ENCODE data around the gene KCNQ1.

KCNQ1 gene

DNA sequence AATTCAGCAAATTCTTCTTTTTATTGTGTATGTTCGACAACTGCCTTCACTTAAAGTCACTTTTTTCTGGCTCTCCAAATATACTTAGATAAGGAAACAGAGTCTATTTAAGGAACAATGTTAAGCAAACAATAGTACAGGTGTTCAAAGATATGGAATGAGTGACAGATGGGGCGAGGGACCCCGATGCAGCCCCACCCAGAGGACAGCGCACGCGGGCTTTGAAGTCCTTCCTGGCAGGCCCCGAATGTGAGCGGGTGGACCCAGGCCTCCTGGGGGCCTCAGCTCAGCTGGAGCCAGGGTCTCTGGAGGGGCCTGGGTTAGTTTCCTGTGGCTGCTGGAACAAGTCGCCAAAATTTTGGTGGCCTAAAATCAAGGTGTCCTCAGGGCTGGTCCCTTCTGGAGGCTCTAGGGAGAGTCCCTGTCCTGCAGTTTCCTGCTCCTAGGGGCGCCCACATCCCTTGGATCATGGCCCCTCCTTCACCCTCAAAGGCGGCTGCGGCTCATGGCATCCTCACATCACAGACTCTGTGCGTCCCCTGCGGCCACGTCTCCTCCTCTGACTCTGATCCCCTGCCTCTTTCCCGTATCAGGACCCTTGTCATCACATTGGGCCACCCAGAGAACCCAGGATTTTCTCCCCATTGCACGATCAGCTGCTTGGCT is 295.6 kb downstream of the KCNQ1 start:
- peak overlapping the region; percentile 61 to 77 for H3K4ac ChIP-seq (ENCODE audit: low read depth in 1 of 2, low read length in 2 of 2)
- H3K14ac ChIP-seq (ENCODE audit: low read length in 2 of 2) = peak overlapping the region in 1 of 2 experiments; percentile 94
- H2BK5ac ChIP-seq (ENCODE audit: low read depth, low read length, poor library complexity, severe bottlenecking) = peak overlapping the region; percentile 37
- H2BK15ac ChIP-seq (ENCODE audit: low read depth, poor library complexity, severe bottlenecking) = no peak overlapping the region
- H3K4me1 ChIP-seq (ENCODE audit: control insufficient read depth, insufficient read depth, low read depth, low read length) = peaks cover 61% of the 10 kb centered on the region
- peak overlapping the region; percentile 36 for H4K91ac ChIP-seq (ENCODE audit: low read length)
- peak overlapping the region; percentile 65 for H3K9ac ChIP-seq (ENCODE audit: low read length)
- H3K4me2 ChIP-seq (ENCODE audit: low read length, poor library complexity, severe bottlenecking) = no peak overlapping the region
- DNase-seq = no peak
- peak overlapping the region; percentile 21 for H2BK120ac ChIP-seq (ENCODE audit: low read depth, low read length)
- peak overlapping the region; percentile 95 for H2AK5ac ChIP-seq (ENCODE audit: low read length, severe bottlenecking)
- H2AFZ ChIP-seq (ENCODE audit: low read depth, low read length) = no peak overlapping the region
- H3K79me1 ChIP-seq (replicated peaks; ENCODE audit: low read length, poor library complexity, severe bottlenecking) = no peaks in the 10 kb centered on the region
- H3K23ac ChIP-seq (ENCODE audit: low read length in 2 of 2) = no peak overlapping the region
- H3K9me3 ChIP-seq (ENCODE audit: control insufficient read depth, low read length) = no peaks in the 10 kb centered on the region
- H3K36me3 ChIP-seq (ENCODE audit: control insufficient read depth in 1 of 2, insufficient read depth in 2 of 2, low read depth in 1 of 2, low read length in 2 of 2) = no peaks in the 10 kb centered on the region
- H3K27me3 ChIP-seq (ENCODE audit: control insufficient read depth in 1 of 2, insufficient read depth in 1 of 2, low read length in 2 of 2) = no peaks in the 10 kb centered on the region
- H3K27ac ChIP-seq (ENCODE audit: low read length, poor library complexity, severe bottlenecking) = peak overlapping the region; percentile 96
- H3K4me3 ChIP-seq (ENCODE audit: insufficient read depth in 1 of 2, low read depth in 1 of 2, low read length in 2 of 2) = no peak overlapping the region
- WGBS = 95% methylated on average over 16 of the region's 17 CpGs
- peak overlapping the region; percentile 69 to 88 for H3K18ac ChIP-seq (ENCODE audit: low read depth in 1 of 2, low read length in 2 of 2)
- H2BK12ac ChIP-seq (ENCODE audit: low read length in 2 of 2) = peak overlapping the region in 1 of 2 experiments; percentile 89
- no peak overlapping the region for H4K8ac ChIP-seq (ENCODE audit: low read length)

DNA sequence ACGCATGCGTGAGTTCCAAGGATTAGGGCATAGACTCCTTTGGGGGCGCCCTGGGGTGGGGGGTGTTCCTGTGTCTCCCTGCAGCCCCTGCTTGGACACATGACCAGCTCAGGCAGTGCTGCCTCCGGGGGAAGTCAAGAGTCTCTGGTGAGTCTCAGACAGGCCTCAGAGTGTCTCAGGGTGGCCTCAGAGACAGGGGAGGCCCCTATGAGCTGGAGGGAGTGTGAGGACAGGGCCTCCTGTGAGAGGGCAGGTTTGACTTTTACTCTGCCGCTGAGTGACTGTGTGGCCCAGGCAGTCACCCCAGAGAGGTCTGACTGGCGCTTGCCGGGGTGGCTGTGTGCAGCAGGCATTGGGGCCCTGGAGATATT is 296.2 kb downstream of the KCNQ1 start:
- WGBS = 83% methylated on average over 7 of the region's 7 CpGs
- peak overlapping the region in 1 of 2 experiments; percentile 24 for H3K4me3 ChIP-seq (ENCODE audit: insufficient read depth in 1 of 2, low read depth in 1 of 2, low read length in 2 of 2)

DNA sequence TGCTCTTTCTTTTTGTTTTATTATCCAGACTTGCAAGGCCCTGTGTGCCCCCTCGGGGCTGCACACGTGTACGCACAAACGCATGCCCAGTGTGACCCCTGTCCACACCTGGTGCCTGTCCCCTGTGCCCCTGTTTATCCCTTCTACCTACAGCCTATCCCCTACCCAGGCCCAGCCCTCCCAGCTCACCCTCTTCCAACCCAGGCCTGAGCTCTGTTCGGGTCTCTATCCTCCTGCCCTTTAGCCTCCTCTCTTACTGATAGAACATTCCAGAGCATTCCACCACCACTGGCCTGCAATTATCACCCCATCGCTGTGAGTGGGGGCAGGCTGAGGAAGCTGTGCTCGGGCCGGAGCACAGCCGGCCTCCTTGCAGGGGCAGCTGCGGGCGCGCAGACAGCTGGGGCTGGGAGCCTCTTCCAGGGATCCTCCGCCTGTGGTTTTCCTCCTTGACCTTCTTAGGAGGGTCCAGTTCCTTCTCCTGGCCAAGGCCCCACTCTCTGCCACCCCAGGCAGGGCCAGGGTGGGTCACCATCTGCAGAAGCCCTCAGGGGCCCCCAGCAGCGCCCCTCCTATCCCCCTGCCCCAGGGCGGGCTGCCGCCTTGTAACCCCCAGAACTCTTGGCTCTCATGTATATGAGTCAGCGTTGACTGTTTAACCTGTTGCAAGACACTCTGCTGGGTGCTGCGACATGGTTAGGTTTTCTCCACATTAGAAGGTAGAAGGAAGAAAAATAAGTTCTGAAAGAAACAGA is 296.7 kb downstream of the KCNQ1 start:
- H4K91ac ChIP-seq (ENCODE audit: low read length) = peak overlapping the region; percentile 36

More for the DNA sequence above, 296.2 kb downstream of the KCNQ1 start:
- H3K79me1 ChIP-seq (replicated peaks; ENCODE audit: low read length, poor library complexity, severe bottlenecking) = no peaks in the 10 kb centered on the region
- H3K9ac ChIP-seq (ENCODE audit: low read length) = peak overlapping the region; percentile 65
- peak overlapping the region; percentile 56 to 77 for H3K4ac ChIP-seq (ENCODE audit: low read depth in 1 of 2, low read length in 2 of 2)
- H3K14ac ChIP-seq (ENCODE audit: low read length in 2 of 2) = peak overlapping the region in 1 of 2 experiments; percentile 94
- H3K27ac ChIP-seq (ENCODE audit: low read length, poor library complexity, severe bottlenecking) = peak overlapping the region; percentile 96
- peak overlapping the region; percentile 69 to 88 for H3K18ac ChIP-seq (ENCODE audit: low read depth in 1 of 2, low read length in 2 of 2)
- peaks cover 61% of the 10 kb centered on the region for H3K4me1 ChIP-seq (ENCODE audit: control insufficient read depth, insufficient read depth, low read depth, low read length)
- peak overlapping the region; percentile 36 for H4K91ac ChIP-seq (ENCODE audit: low read length)
- no peaks in the 10 kb centered on the region for H3K27me3 ChIP-seq (ENCODE audit: control insufficient read depth in 1 of 2, insufficient read depth in 1 of 2, low read length in 2 of 2)
- H2BK12ac ChIP-seq (ENCODE audit: low read length in 2 of 2) = peak overlapping the region; percentile 82 to 89
- no peak overlapping the region for H2BK15ac ChIP-seq (ENCODE audit: low read depth, poor library complexity, severe bottlenecking)
- no peak overlapping the region for H3K23ac ChIP-seq (ENCODE audit: low read length in 2 of 2)
- H3K9me3 ChIP-seq (ENCODE audit: control insufficient read depth, low read length) = no peaks in the 10 kb centered on the region
- no peak overlapping the region for H2AFZ ChIP-seq (ENCODE audit: low read depth, low read length)
- H2BK5ac ChIP-seq (ENCODE audit: low read depth, low read length, poor library complexity, severe bottlenecking) = peak overlapping the region; percentile 95
- H3K36me3 ChIP-seq (ENCODE audit: control insufficient read depth in 1 of 2, insufficient read depth in 2 of 2, low read depth in 1 of 2, low read length in 2 of 2) = no peaks in the 10 kb centered on the region
- peak overlapping the region; percentile 92 for H4K8ac ChIP-seq (ENCODE audit: low read length)
- H3K4me2 ChIP-seq (ENCODE audit: low read length, poor library complexity, severe bottlenecking) = no peak overlapping the region
- DNase-seq = peak; percentile 47
- H2AK5ac ChIP-seq (ENCODE audit: low read length, severe bottlenecking) = peak overlapping the region; percentile 95
- H2BK120ac ChIP-seq (ENCODE audit: low read depth, low read length) = peak overlapping the region; percentile 21

DNA sequence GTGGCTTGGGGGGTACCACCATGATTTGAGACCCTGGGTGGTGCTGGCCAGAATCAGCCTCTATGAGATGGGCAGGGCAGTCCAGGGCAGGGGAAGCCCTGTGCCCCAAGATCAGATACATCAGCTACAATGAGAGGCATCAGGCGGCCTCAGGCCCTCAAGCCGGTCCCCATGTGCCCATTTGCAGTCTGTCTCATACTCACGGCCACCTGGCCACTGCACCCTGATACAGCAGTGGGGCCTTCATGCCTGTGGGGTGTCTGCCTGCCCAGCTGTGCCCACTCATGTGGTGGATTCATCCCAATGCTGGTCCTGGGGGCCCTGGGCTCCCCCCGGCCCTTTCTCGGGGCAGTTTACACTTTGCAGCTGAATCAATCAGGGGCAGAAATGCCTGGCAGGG is 297.4 kb downstream of the KCNQ1 start:
- H3K9ac ChIP-seq (ENCODE audit: low read length) = peak overlapping the region; percentile 40
- peak overlapping the region in 1 of 2 experiments; percentile 46 for H3K4me3 ChIP-seq (ENCODE audit: insufficient read depth in 1 of 2, low read depth in 1 of 2, low read length in 2 of 2)
- peak overlapping the region; percentile 2 for H3K4me2 ChIP-seq (ENCODE audit: low read length, poor library complexity, severe bottlenecking)
- no peaks in the 10 kb centered on the region for H3K27me3 ChIP-seq (ENCODE audit: control insufficient read depth in 1 of 2, insufficient read depth in 1 of 2, low read length in 2 of 2)
- peak overlapping the region; percentile 36 for H2BK5ac ChIP-seq (ENCODE audit: low read depth, low read length, poor library complexity, severe bottlenecking)
- no peak overlapping the region for H3K23ac ChIP-seq (ENCODE audit: low read length in 2 of 2)
- no peak overlapping the region for H2BK120ac ChIP-seq (ENCODE audit: low read depth, low read length)
- peak overlapping the region; percentile 84 to 90 for H3K18ac ChIP-seq (ENCODE audit: low read depth in 1 of 2, low read length in 2 of 2)
- H3K27ac ChIP-seq (ENCODE audit: low read length, poor library complexity, severe bottlenecking) = peak overlapping the region; percentile 96
- H4K91ac ChIP-seq (ENCODE audit: low read length) = peak overlapping the region; percentile 70
- WGBS = 94% methylated on average over 5 of the region's 5 CpGs
- H3K36me3 ChIP-seq (ENCODE audit: control insufficient read depth in 1 of 2, insufficient read depth in 2 of 2, low read depth in 1 of 2, low read length in 2 of 2) = no peaks in the 10 kb centered on the region
- peak overlapping the region in 1 of 2 experiments; percentile 9 for H3K14ac ChIP-seq (ENCODE audit: low read length in 2 of 2)
- no peak overlapping the region for H2AFZ ChIP-seq (ENCODE audit: low read depth, low read length)
- peaks cover 53% of the 10 kb centered on the region for H3K4me1 ChIP-seq (ENCODE audit: control insufficient read depth, insufficient read depth, low read depth, low read length)
- H2BK12ac ChIP-seq (ENCODE audit: low read length in 2 of 2) = peak overlapping the region; percentile 38 to 93
- H3K4ac ChIP-seq (ENCODE audit: low read depth in 1 of 2, low read length in 2 of 2) = peak overlapping the region; percentile 16 to 35
- peak overlapping the region; percentile 94 for H2BK15ac ChIP-seq (ENCODE audit: low read depth, poor library complexity, severe bottlenecking)
- H3K9me3 ChIP-seq (ENCODE audit: control insufficient read depth, low read length) = no peaks in the 10 kb centered on the region
- peak overlapping the region; percentile 8 for H2AK5ac ChIP-seq (ENCODE audit: low read length, severe bottlenecking)
- H3K79me1 ChIP-seq (replicated peaks; ENCODE audit: low read length, poor library complexity, severe bottlenecking) = no peaks in the 10 kb centered on the region
- no peak for DNase-seq
- H4K8ac ChIP-seq (ENCODE audit: low read length) = peak overlapping the region; percentile 4

More for the DNA sequence above, 296.7 kb downstream of the KCNQ1 start:
- H2AFZ ChIP-seq (ENCODE audit: low read depth, low read length) = no peak overlapping the region
- peak overlapping the region; percentile 92 for H4K8ac ChIP-seq (ENCODE audit: low read length)
- H3K9ac ChIP-seq (ENCODE audit: low read length) = peak overlapping the region; percentile 65
- peak overlapping the region; percentile 65 to 77 for H3K4ac ChIP-seq (ENCODE audit: low read depth in 1 of 2, low read length in 2 of 2)
- peak overlapping the region; percentile 95 for H2BK5ac ChIP-seq (ENCODE audit: low read depth, low read length, poor library complexity, severe bottlenecking)
- peak overlapping the region; percentile 19 for H2BK15ac ChIP-seq (ENCODE audit: low read depth, poor library complexity, severe bottlenecking)
- peak; percentile 89 for DNase-seq
- H3K27ac ChIP-seq (ENCODE audit: low read length, poor library complexity, severe bottlenecking) = peak overlapping the region; percentile 96
- H3K18ac ChIP-seq (ENCODE audit: low read depth in 1 of 2, low read length in 2 of 2) = peak overlapping the region; percentile 72 to 90
- H3K79me1 ChIP-seq (replicated peaks; ENCODE audit: low read length, poor library complexity, severe bottlenecking) = no peaks in the 10 kb centered on the region
- H3K27me3 ChIP-seq (ENCODE audit: control insufficient read depth in 1 of 2, insufficient read depth in 1 of 2, low read length in 2 of 2) = no peaks in the 10 kb centered on the region
- peak overlapping the region; percentile 83 for H2BK120ac ChIP-seq (ENCODE audit: low read depth, low read length)
- peak overlapping the region; percentile 82 to 89 for H2BK12ac ChIP-seq (ENCODE audit: low read length in 2 of 2)
- 42% methylated on average over 18 of the region's 18 CpGs for WGBS
- H3K36me3 ChIP-seq (ENCODE audit: control insufficient read depth in 1 of 2, insufficient read depth in 2 of 2, low read depth in 1 of 2, low read length in 2 of 2) = no peaks in the 10 kb centered on the region
- H3K14ac ChIP-seq (ENCODE audit: low read length in 2 of 2) = no peak overlapping the region
- H3K4me1 ChIP-seq (ENCODE audit: control insufficient read depth, insufficient read depth, low read depth, low read length) = peaks cover 60% of the 10 kb centered on the region
- peak overlapping the region; percentile 95 for H2AK5ac ChIP-seq (ENCODE audit: low read length, severe bottlenecking)
- no peak overlapping the region for H3K23ac ChIP-seq (ENCODE audit: low read length in 2 of 2)
- H3K4me2 ChIP-seq (ENCODE audit: low read length, poor library complexity, severe bottlenecking) = peak overlapping the region; percentile 2
- H3K4me3 ChIP-seq (ENCODE audit: insufficient read depth in 1 of 2, low read depth in 1 of 2, low read length in 2 of 2) = peak overlapping the region in 1 of 2 experiments; percentile 46
- H3K9me3 ChIP-seq (ENCODE audit: control insufficient read depth, low read length) = no peaks in the 10 kb centered on the region

All from mesenchymal stem cell (in vitro differentiated cells and primary cell).